ENCODE measurements around the gene TMPRSS5. TPM values are rescaled to one million over a fixed set of nuclear protein-coding genes. Genes with fewer than 3 reads are reported as not detected.

Gene TMPRSS5
- total RNA-seq, 2 experiments from 2014 or later = 0.81 to 1.6 TPM

GRCh38 chr11:113724778-113725177, 18.7 kb upstream of the TMPRSS5 start:
- ATAC-seq (ENCODE audit: poor library complexity) = no peak

DNA sequence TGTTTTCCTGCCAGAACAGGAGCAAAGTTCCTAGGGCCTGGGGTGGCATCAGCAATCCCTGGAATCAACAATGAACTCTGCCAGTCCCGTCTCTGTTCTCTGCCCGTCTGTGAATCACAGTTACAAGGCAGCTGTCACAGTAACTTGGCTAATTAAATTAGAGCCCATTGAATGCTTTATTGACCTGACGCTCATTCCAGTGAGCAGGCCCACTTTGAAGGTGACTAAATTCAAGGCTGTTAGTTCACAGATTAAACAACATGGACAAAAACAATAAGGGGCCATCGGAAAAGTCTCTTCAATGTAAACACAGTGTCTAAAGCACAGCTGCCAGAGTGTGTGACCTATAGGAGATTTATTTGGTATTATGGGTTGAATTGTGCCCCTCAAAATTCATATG, 17.7 kb upstream of the TMPRSS5 start:
- CTCF ChIA-PET = no interaction called here

More at GRCh38 chr11:113724778-113725177, 18.7 kb upstream of the TMPRSS5 start:
- Histone ChIP-seq H3K27ac (ENCODE audit: low read depth in 1 of 2, low read length in 2 of 2) (no peak overlapping the region), H3K4me1 (ENCODE audit: insufficient read depth, low read length) (no peaks in the 10 kb centered on the region), H3K36me3 (ENCODE audit: insufficient read depth, low read length) (no peaks in the 10 kb centered on the region), H3K9me3 (ENCODE audit: control insufficient read depth in 1 of 2, insufficient read depth in 1 of 2, low read length in 2 of 2) (no peaks in the 10 kb centered on the region), H3K4me3 (ENCODE audit: low read length) (no peak overlapping the region), H3K27me3 (ENCODE audit: control insufficient read depth in 1 of 2, insufficient read depth in 2 of 2, low read length in 2 of 2) (no peaks in the 10 kb centered on the region)
- intact Hi-C loops (cut with DNase I, micrococcal nuclease) = no loop called here
- H3K27me3 Mint-ChIP-seq = no peaks in the 10 kb centered on the region
- no peaks in the 10 kb centered on the region for H3K4me1 Mint-ChIP-seq (ENCODE audit: low read depth)
- POLR2A ChIA-PET = no interaction called here
- no peaks in the 10 kb centered on the region for H3K9me3 Mint-ChIP-seq
- no peaks in the 10 kb centered on the region for H3K36me3 Mint-ChIP-seq (ENCODE audit: low read depth)
- CTCF ChIA-PET = interaction anchor here (1.1 kb wide), 1 partner anchor 172 kb away, joined by 3 read pairs; no protein-coding TSS in a partner anchor
- TF ChIP-seq, protein P1, sequence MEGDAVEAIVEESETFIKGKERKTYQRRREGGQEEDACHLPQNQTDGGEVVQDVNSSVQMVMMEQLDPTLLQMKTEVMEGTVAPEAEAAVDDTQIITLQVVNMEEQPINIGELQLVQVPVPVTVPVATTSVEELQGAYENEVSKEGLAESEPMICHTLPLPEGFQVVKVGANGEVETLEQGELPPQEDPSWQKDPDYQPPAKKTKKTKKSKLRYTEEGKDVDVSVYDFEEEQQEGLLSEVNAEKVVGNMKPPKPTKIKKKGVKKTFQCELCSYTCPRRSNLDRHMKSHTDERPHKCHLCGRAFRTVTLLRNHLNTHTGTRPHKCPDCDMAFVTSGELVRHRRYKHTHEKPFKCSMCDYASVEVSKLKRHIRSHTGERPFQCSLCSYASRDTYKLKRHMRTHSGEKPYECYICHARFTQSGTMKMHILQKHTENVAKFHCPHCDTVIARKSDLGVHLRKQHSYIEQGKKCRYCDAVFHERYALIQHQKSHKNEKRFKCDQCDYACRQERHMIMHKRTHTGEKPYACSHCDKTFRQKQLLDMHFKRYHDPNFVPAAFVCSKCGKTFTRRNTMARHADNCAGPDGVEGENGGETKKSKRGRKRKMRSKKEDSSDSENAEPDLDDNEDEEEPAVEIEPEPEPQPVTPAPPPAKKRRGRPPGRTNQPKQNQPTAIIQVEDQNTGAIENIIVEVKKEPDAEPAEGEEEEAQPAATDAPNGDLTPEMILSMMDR (IDR thresholded peaks at IDR 0.05) = no peak
- no peak for DNase-seq
- no peak overlapping the region for H3K27ac Mint-ChIP-seq
- no peak overlapping the region for H3K4me3 Mint-ChIP-seq

GRCh38 chr11:113722934-113723333, 16.8 kb upstream of the TMPRSS5 start:
- no peak overlapping the region for H3K4me3 Mint-ChIP-seq
- intact Hi-C loops (cut with DNase I, micrococcal nuclease) = no loop called here
- no peak overlapping the region for H3K4me3 ChIP-seq (ENCODE audit: low read length)
- TF ChIP-seq, protein P1 (IDR thresholded peaks at IDR 0.05) = no peak
- H3K27me3 Mint-ChIP-seq = no peaks in the 10 kb centered on the region
- H3K9me3 ChIP-seq (ENCODE audit: control insufficient read depth in 1 of 2, insufficient read depth in 1 of 2, low read length in 2 of 2) = no peaks in the 10 kb centered on the region
- H3K9me3 Mint-ChIP-seq = no peaks in the 10 kb centered on the region
- no peaks in the 10 kb centered on the region for H3K4me1 Mint-ChIP-seq (ENCODE audit: low read depth)
- DNase-seq (no peak), ATAC-seq (ENCODE audit: poor library complexity) (no peak)
- H3K36me3 Mint-ChIP-seq (ENCODE audit: low read depth) = peaks cover 5% of the 10 kb centered on the region
- H3K27ac Mint-ChIP-seq = no peak overlapping the region
- no peaks in the 10 kb centered on the region for H3K36me3 ChIP-seq (ENCODE audit: insufficient read depth, low read length)
- no peak overlapping the region for H3K27ac ChIP-seq (ENCODE audit: low read depth in 1 of 2, low read length in 2 of 2)
- H3K27me3 ChIP-seq (ENCODE audit: control insufficient read depth in 1 of 2, insufficient read depth in 2 of 2, low read length in 2 of 2) = no peaks in the 10 kb centered on the region
- POLR2A ChIA-PET = no interaction called here
- CTCF ChIA-PET = no interaction called here
- H3K4me1 ChIP-seq (ENCODE audit: insufficient read depth, low read length) = no peaks in the 10 kb centered on the region

More for the DNA sequence above, 17.7 kb upstream of the TMPRSS5 start:
- intact Hi-C loops (cut with DNase I, micrococcal nuclease) = no loop called here
- no peaks in the 10 kb centered on the region for H3K9me3 Mint-ChIP-seq
- no peak overlapping the region for H3K4me3 Mint-ChIP-seq
- DNase-seq = no peak
- TF ChIP-seq, protein P1 (IDR thresholded peaks at IDR 0.05) = no peak
- no peak for ATAC-seq (ENCODE audit: poor library complexity)
- Histone ChIP-seq H3K27me3 (ENCODE audit: control insufficient read depth in 1 of 2, insufficient read depth in 2 of 2, low read length in 2 of 2) (no peaks in the 10 kb centered on the region), H3K9me3 (ENCODE audit: control insufficient read depth in 1 of 2, insufficient read depth in 1 of 2, low read length in 2 of 2) (no peaks in the 10 kb centered on the region), H3K36me3 (ENCODE audit: insufficient read depth, low read length) (no peaks in the 10 kb centered on the region), H3K4me1 (ENCODE audit: insufficient read depth, low read length) (no peaks in the 10 kb centered on the region), H3K27ac (ENCODE audit: low read depth in 1 of 2, low read length in 2 of 2) (no peak overlapping the region), H3K4me3 (ENCODE audit: low read length) (no peak overlapping the region)
- POLR2A ChIA-PET = no interaction called here
- H3K27ac Mint-ChIP-seq = no peak overlapping the region
- peaks cover 5% of the 10 kb centered on the region for H3K36me3 Mint-ChIP-seq (ENCODE audit: low read depth)
- H3K27me3 Mint-ChIP-seq = no peaks in the 10 kb centered on the region
- H3K4me1 Mint-ChIP-seq (ENCODE audit: low read depth) = no peaks in the 10 kb centered on the region

All from CD4-positive, alpha-beta T cell (primary cell).